ENCODE data around the gene CAMTA1. TPM values are rescaled to one million over a fixed set of nuclear protein-coding genes. Genes with fewer than 3 reads are reported as not detected.

Gene CAMTA1
- polyA plus RNA-seq, 1 donor (not counting 4 experiments of a cell fraction or from before 2014, with no cell fraction given): 51.4 TPM

DNA sequence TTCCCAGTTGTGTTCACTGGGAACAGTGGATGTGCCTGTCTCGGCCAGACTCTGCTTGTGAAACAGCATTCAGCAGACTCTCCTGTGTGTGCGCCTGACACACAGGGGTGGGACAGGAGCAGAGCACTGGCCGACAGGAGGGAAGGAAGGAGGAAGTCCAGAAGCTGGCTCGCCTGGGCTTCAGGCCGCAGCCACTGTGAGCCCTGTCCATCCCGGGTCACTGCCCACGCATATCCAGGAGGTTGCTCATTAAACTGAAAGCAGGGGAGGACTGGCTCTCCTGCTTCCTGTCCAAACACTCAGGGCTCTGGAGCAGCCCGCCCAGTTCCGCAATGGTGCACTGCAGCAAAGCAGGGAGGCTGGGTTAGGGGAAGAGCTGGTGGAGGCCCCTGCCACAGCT is 767.1 kb downstream of the CAMTA1 start:
- Histone ChIP-seq H4K20me1 (ENCODE audit: control insufficient read depth, extremely low read depth, insufficient read depth, low read length) (no peaks in the 10 kb centered on the region), H3K27ac (ENCODE audit: control insufficient read depth, insufficient read depth, low read length) (no peak overlapping the region), H3K4me2 (ENCODE audit: control insufficient read depth, extremely low read depth, insufficient read depth, low read depth, low read length) (no peak overlapping the region), H3K4me3 (ENCODE audit: control insufficient read depth in 2 of 3, extremely low read depth in 1 of 3, insufficient read depth in 2 of 3, low read depth in 1 of 3, low read length in 3 of 3) (no peak overlapping the region), H3K36me3 (ENCODE audit: control insufficient read depth in 2 of 2, extremely low read depth in 1 of 2, insufficient read depth in 2 of 2, low read length in 2 of 2) (no peaks in the 10 kb centered on the region), H3K9ac (ENCODE audit: control insufficient read depth, extremely low read depth, insufficient read depth, low read length) (no peak overlapping the region), H2AFZ (ENCODE audit: control insufficient read depth, low read length) (no peak overlapping the region), H3K9me1 (ENCODE audit: control insufficient read depth, extremely low read depth, insufficient read depth, low read length) (no peaks in the 10 kb centered on the region), H3K4me1 (ENCODE audit: control insufficient read depth, extremely low read depth, insufficient read depth, low read length) (peaks cover 36% of the 10 kb centered on the region), H3K27me3 (ENCODE audit: control insufficient read depth, extremely low read depth, insufficient read depth, low read length) (no peaks in the 10 kb centered on the region), H3K79me2 (ENCODE audit: control insufficient read depth, insufficient read depth, low read length) (no peaks in the 10 kb centered on the region), H3K9me3 (ENCODE audit: control insufficient read depth, low read depth, low read length) (no peaks in the 10 kb centered on the region)
- DNase-seq (ENCODE audit: low read depth, low spot score): no peak
- no peak for FAIRE-seq
- dilution Hi-C loops (cut with MboI; ENCODE audit: extremely low pct_ligation_motif_present, low sequenced_read_pairs): no loop called here
- TF ChIP-seq, protein P1, sequence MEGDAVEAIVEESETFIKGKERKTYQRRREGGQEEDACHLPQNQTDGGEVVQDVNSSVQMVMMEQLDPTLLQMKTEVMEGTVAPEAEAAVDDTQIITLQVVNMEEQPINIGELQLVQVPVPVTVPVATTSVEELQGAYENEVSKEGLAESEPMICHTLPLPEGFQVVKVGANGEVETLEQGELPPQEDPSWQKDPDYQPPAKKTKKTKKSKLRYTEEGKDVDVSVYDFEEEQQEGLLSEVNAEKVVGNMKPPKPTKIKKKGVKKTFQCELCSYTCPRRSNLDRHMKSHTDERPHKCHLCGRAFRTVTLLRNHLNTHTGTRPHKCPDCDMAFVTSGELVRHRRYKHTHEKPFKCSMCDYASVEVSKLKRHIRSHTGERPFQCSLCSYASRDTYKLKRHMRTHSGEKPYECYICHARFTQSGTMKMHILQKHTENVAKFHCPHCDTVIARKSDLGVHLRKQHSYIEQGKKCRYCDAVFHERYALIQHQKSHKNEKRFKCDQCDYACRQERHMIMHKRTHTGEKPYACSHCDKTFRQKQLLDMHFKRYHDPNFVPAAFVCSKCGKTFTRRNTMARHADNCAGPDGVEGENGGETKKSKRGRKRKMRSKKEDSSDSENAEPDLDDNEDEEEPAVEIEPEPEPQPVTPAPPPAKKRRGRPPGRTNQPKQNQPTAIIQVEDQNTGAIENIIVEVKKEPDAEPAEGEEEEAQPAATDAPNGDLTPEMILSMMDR (optimal IDR thresholded peaks at IDR 0.05 in 1 of 3, IDR thresholded peaks at IDR 0.05 in 1 of 3, conservative IDR thresholded peaks at IDR 0.05 in 1 of 3; ENCODE audit: extremely low read depth in 1 of 3, insufficient read depth in 2 of 3, low read length in 3 of 3): no peak
- TF ChIP-seq EZH2 (IDR thresholded peaks at IDR 0.05; ENCODE audit: low read length): no peak

DNA sequence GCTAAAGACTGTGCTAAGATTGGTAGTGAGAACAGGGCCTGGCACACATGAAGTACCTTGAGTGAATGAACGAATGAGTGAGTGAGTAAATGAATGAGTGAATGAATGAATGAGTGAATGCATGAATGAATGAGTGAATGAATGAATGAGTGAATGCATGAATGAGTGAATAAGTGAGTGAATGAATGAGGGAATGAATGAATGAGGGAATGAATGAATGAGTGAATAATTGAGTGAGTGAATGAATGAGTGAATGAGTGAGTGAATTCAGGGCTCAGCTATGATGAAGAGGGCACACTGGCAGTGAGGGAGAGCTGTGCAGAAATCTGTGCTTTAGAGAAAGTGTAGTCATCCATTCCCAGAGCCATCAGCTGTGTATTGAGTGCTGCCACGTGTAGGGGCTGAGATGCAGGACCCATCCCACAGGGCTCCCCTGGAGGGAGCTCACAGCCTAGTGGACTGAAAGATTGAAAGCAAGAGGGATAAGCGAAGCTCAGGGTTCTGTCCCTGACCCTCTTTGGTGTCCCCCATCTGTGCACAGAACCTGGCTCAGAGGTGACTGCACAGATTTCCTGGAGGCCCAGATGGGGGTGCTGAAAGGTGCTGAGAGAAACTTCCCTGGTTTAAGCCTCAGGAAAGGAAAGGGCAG is 767.9 kb downstream of the CAMTA1 start:
- TF ChIP-seq, protein P1 (optimal IDR thresholded peaks at IDR 0.05 in 1 of 3, IDR thresholded peaks at IDR 0.05 in 1 of 3, conservative IDR thresholded peaks at IDR 0.05 in 1 of 3; ENCODE audit: extremely low read depth in 1 of 3, insufficient read depth in 2 of 3, low read length in 3 of 3): no peak
- no peak for TF ChIP-seq EZH2 (IDR thresholded peaks at IDR 0.05; ENCODE audit: low read length)
- Histone ChIP-seq H3K9me3 (ENCODE audit: control insufficient read depth, low read depth, low read length) (no peaks in the 10 kb centered on the region), H2AFZ (ENCODE audit: control insufficient read depth, low read length) (no peak overlapping the region), H3K9me1 (ENCODE audit: control insufficient read depth, extremely low read depth, insufficient read depth, low read length) (no peaks in the 10 kb centered on the region), H3K36me3 (ENCODE audit: control insufficient read depth in 2 of 2, extremely low read depth in 1 of 2, insufficient read depth in 2 of 2, low read length in 2 of 2) (no peaks in the 10 kb centered on the region), H4K20me1 (ENCODE audit: control insufficient read depth, extremely low read depth, insufficient read depth, low read length) (no peaks in the 10 kb centered on the region), H3K9ac (ENCODE audit: control insufficient read depth, extremely low read depth, insufficient read depth, low read length) (no peak overlapping the region), H3K4me3 (ENCODE audit: control insufficient read depth in 2 of 3, extremely low read depth in 1 of 3, insufficient read depth in 2 of 3, low read depth in 1 of 3, low read length in 3 of 3) (no peak overlapping the region), H3K27me3 (ENCODE audit: control insufficient read depth, extremely low read depth, insufficient read depth, low read length) (no peaks in the 10 kb centered on the region), H3K27ac (ENCODE audit: control insufficient read depth, insufficient read depth, low read length) (no peak overlapping the region), H3K4me2 (ENCODE audit: control insufficient read depth, extremely low read depth, insufficient read depth, low read depth, low read length) (no peak overlapping the region), H3K79me2 (ENCODE audit: control insufficient read depth, insufficient read depth, low read length) (no peaks in the 10 kb centered on the region), H3K4me1 (ENCODE audit: control insufficient read depth, extremely low read depth, insufficient read depth, low read length) (peaks cover 36% of the 10 kb centered on the region)
- FAIRE-seq (no peak), DNase-seq (ENCODE audit: low read depth, low spot score) (no peak)
- dilution Hi-C loops (cut with MboI; ENCODE audit: extremely low pct_ligation_motif_present, low sequenced_read_pairs): no loop called here

Data from keratinocyte (primary cell).